ENCODE measurements around the gene CHAC1. TPM values are rescaled to one million over a fixed set of nuclear protein-coding genes. Genes with fewer than 3 reads are reported as not detected.
"Not testable (repeated sequence)": the region's sequence is repeated elsewhere in the genome, so short reads cannot be mapped to it uniquely, and the experiment has no call there.

The CHAC1 gene
- total RNA-seq, 1 donor from 2014 or later = 0.81 TPM

DNA sequence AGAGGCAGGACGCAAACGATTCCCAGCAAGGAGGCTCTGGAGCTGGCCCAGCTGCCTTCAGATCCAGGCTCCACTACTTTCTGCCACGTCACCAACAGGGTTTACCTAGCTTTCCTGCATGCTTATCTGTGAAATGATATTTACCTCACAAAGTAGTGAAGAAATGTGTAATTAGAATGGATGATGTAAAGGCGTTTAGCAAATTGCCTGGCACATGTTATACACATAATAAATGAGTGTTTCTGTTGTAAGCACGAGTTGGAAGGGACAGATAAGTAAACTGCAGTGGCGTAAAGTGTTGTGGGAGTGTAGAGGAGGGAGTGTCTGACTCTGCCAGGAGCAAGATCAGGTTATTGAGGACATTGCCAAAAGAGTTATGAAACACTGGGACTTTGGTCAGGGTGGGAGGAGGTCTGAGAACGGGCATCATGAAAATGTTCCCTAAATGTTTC is 3.5 kb upstream of the CHAC1 start:
- ATAC-seq (no peak), DNase-seq (ENCODE audit: missing footprints) (no peak)
- intact Hi-C loops (cut with DNase I) = no loop called here

- DNase-seq (ENCODE audit: missing footprints) = no peak
- ATAC-seq = no peak
- intact Hi-C loops (cut with DNase I) = no loop called here
Measured at GRCh38 chr15:40951764-40952163, 1.5 kb upstream of the CHAC1 start.

GRCh38 chr15:40952301-40952900 is 870 bp upstream of the CHAC1 start:
- ATAC-seq = no peak
- intact Hi-C loops (cut with DNase I) = no loop called here
- no peak for DNase-seq (ENCODE audit: missing footprints)

DNA sequence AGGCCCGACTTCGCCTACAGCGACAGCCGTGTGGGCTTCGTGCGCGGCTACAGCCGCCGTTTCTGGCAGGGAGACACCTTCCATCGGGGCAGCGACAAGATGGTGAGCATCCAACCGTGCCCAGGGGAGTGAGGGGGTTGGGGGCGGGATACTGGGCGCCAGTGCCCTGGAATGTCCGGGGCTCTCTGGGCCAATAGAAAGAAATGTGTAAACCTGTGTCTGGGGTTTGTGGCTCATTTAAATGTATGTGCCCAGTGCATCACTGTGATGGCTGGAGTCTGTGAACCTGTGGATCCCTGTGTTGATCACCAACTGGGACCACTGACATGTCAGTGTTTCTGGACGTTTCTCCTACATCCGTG is 423 bp downstream of the CHAC1 start:
- intact Hi-C loops (cut with DNase I) = no loop called here
- ATAC-seq (no peak), DNase-seq (ENCODE audit: missing footprints) (no peak)

GRCh38 chr15:40954158-40954848 is 1.0 kb downstream of the CHAC1 start:
- ATAC-seq; DNase-seq (ENCODE audit: missing footprints); intact Hi-C loops (cut with DNase I): not testable (repeated sequence)

GRCh38 chr15:40955141-40955903 is 2.1 kb downstream of the CHAC1 start:
- intact Hi-C loops (cut with DNase I) = no loop called here
- DNase-seq (ENCODE audit: missing footprints) (no peak), ATAC-seq (no peak)

GRCh38 chr15:40955930-40956540 is 2.8 kb downstream of the CHAC1 start:
- ATAC-seq (no peak), DNase-seq (ENCODE audit: missing footprints) (no peak)
- intact Hi-C loops (cut with DNase I) = no loop called here

DNA sequence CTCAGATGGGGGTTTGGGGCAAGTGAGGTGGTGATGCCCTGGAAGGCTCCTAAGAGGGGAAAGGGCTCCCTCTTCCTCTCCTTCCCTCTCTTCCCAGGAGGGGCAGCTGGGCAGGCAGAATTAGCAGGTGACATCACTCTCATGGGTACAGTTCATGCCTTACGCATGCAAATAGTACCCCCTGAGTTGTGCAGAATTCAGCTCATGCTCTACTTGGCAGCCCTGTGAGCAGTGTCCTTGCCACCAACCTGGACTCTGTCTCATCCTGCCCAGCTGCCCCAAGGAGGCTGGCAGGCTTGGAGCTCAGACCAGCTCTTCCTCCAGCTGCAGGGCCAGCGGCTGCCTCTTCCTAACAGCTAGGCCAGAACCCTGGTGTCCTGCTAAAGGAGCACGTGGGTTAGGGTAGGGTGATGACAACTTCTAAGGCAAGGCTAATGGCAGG is 3.3 kb downstream of the CHAC1 start:
- intact Hi-C loops (cut with DNase I) = no loop called here
- ATAC-seq = peak; percentile 25
- DNase-seq (ENCODE audit: missing footprints) = no peak

DNA sequence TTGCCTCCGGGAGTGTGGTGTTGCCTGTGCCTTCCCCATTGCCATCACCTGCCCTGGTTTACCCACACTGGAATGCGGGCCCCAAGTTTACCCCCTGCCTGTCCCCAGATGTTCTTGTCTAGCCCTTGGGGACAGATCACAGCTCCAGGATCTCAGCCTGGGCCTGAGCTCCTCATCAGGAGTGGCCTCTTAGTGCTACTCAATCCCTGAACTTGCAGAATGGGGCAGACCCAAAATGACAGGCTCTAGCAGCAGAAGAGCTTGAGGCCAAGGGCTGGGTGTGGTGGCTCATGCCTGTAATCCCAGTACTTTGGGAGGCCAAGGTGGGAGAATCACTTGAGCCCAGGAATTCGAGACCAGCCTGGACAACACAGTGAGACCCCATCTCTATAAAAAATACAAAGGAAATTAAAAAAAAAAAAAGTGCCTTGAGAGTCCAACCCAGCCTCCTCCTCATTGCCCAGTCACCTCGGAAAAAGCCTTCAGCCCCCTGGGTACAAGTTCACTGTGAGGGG is 3.8 kb downstream of the CHAC1 start:
- ATAC-seq (no peak), DNase-seq (ENCODE audit: missing footprints) (no peak)
- intact Hi-C loops (cut with DNase I) = no loop called here

GRCh38 chr15:40957581-40958051 is 4.3 kb downstream of the CHAC1 start:
- peak; percentile 56 for ATAC-seq
- intact Hi-C loops (cut with DNase I) = no loop called here
- no peak for DNase-seq (ENCODE audit: missing footprints)

DNA sequence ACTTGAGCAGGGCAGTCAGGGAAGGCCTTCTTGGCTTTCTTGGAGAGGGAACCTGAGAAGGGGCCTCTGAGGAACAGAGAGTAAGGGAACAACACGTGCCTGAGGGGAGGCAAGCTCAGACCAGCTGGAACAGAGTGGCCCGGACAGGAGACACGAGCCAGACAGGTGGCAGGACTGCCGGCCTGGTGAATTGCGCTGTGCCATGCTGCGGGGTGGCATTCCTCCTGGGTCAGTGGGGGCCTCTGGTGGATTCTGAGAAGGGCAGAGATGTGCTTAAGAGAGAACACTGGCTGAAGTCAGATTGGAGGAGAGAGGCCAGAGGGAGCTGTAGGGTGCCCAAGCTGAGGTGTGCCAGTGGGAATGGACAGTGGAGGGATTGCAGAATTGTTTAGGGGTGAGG is 4.9 kb downstream of the CHAC1 start:
- DNase-seq (ENCODE audit: missing footprints) (no peak), ATAC-seq (no peak)
- intact Hi-C loops (cut with DNase I) = no loop called here

GRCh38 chr15:40958723-40959122 is 5.5 kb downstream of the CHAC1 start:
- DNase-seq (ENCODE audit: missing footprints) (no peak), ATAC-seq (no peak)
- intact Hi-C loops (cut with DNase I) = no loop called here

DNA sequence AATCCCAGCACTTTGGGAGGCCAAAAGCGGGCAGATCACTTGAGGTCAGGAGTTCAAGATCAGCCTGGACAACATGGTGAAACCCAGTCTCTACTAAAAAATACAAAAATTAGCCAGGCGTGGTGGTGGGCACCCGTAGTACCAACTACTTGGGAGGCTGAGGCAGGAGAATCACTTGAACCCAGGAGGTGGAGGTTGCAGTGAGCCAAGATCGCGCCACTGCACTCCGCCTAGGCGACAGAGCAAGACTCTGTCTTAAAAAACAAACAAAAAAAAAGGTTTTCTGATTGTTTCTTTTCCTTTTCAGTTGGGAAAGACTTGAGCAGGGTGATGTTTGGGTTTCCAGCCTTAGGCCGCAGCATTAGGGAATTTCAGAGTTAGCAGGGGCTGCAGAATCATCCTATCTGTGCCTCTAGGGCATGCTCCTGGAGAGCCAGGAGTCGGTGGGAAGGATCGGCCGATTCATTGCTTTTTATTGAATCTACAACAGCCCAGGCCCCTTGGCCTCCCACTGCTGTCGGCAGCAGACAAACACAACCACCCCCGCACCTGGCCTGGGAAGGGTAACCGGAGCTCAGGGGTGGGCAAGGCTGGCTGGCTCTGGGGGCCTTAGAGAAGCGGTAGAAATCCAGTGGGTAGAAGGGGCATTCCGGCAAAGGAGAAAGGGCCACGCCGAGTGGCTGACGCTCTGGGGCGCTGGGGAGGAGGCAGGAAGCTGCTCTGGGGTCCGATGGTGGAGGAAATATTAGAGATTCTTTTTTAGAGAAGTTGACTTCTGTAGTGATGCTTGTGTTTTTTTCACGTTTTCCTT is 6.3 kb downstream of the CHAC1 start:
- intact Hi-C loops (cut with DNase I) = no loop called here
- no peak for ATAC-seq
- no peak for DNase-seq (ENCODE audit: missing footprints)

GRCh38 chr15:40960151-40960885 is 7.0 kb downstream of the CHAC1 start:
- ATAC-seq (no peak), DNase-seq (ENCODE audit: missing footprints) (no peak)
- intact Hi-C loops (cut with DNase I) = no loop called here

GRCh38 chr15:40960925-40961324 is 7.7 kb downstream of the CHAC1 start:
- DNase-seq (ENCODE audit: missing footprints) (no peak), ATAC-seq (no peak)
- intact Hi-C loops (cut with DNase I) = no loop called here

DNA sequence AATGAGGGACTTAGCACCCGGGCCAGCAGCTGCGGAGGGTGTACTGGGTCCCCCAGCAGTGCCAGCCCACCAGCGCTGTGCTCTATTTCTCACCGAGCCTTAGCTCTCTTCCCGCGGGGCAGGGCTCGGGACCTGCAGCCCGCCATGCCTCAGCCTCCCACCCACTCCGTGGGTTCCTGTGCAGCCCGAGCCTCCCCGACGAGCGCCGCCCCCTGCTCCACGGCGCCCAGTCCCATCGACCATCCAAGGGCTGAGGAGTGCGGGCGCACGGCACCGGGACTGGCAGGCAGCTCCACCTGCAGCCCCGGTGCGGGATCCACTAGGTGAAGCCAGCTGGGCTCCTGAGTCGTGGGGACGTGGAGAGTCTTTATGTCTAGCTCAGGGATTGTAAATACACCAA is 8.5 kb downstream of the CHAC1 start:
- ATAC-seq; DNase-seq (ENCODE audit: missing footprints); intact Hi-C loops (cut with DNase I): not testable (repeated sequence)

- DNase-seq (ENCODE audit: missing footprints); intact Hi-C loops (cut with DNase I); ATAC-seq: not testable (repeated sequence)
Measured at GRCh38 chr15:40962317-40962716, 9.0 kb downstream of the CHAC1 start.

DNA sequence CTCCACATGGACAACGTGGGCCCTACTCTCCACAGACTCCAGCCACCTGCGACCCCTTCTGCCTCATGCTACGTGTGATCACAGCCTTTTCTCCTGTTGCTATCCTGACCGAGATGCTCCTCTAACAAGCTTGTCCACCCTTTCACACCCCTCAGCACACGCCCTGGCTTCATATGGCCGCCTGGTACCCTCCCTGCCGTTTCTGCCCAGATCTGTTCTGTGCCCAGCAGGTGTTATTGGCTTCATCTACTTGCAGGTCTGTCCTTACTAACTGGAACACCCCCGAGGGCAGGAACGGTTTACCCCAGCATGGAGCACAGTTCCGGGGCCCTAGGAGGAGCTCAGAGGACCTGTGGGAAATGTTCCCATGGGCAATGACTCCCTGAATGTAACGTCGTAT is 9.9 kb downstream of the CHAC1 start:
- DNase-seq (ENCODE audit: missing footprints) (no peak), ATAC-seq (no peak)
- intact Hi-C loops (cut with DNase I) = no loop called here

Measured in Right ventricle myocardium inferior (tissue), 1 donor.